IPS-18a (cell line): ENCODE measurements around the gene PRPF31.

Source experiments
- H3K27ac ChIP-seq: one replicate; pipeline ENCODE4 v1.5.1; 2013; ENCODE audit warnings: low read length
- H3K27me3 ChIP-seq: one replicate; pipeline ENCODE4 v1.6.1; 2013; ENCODE audit warnings: mild to moderate bottlenecking, low read length; ENCODE audit not compliant: control insufficient read depth, insufficient read depth
- H3K36me3 ChIP-seq: one replicate; pipeline ENCODE4 v1.6.1; 2013; ENCODE audit warnings: low read depth, low read length; ENCODE audit not compliant: control insufficient read depth
- H3K4me1 ChIP-seq: one replicate; pipeline ENCODE4 v1.6.1; 2013; ENCODE audit warnings: low read depth, low read length; ENCODE audit not compliant: control insufficient read depth
- H3K4me3 ChIP-seq: one replicate; pipeline ENCODE4 v1.5.1; 2013; ENCODE audit warnings: low read length
- H3K9ac ChIP-seq: one replicate; pipeline ENCODE4 v1.6.1; 2013; ENCODE audit warnings: mild to moderate bottlenecking, low read length, moderate library complexity
- H3K9me3 ChIP-seq: one replicate; pipeline ENCODE4 v1.6.1; 2013; ENCODE audit warnings: low read depth, low read length; ENCODE audit not compliant: control insufficient read depth

The PRPF31 gene

GRCh38 chr19:54114340-54115108 lies 1.0 kb upstream of the PRPF31 start:
- H3K27ac ChIP-seq: peak overlapping the region; percentile 83
- H3K27me3 ChIP-seq: no peaks in the 10 kb centered on the region
- H3K9me3 ChIP-seq: no peaks in the 10 kb centered on the region
- peaks cover 26% of the 10 kb centered on the region for H3K36me3 ChIP-seq
- H3K4me3 ChIP-seq: peak overlapping the region; percentile 81
- no peaks in the 10 kb centered on the region for H3K4me1 ChIP-seq
- H3K9ac ChIP-seq: peak overlapping the region; percentile 80

DNA sequence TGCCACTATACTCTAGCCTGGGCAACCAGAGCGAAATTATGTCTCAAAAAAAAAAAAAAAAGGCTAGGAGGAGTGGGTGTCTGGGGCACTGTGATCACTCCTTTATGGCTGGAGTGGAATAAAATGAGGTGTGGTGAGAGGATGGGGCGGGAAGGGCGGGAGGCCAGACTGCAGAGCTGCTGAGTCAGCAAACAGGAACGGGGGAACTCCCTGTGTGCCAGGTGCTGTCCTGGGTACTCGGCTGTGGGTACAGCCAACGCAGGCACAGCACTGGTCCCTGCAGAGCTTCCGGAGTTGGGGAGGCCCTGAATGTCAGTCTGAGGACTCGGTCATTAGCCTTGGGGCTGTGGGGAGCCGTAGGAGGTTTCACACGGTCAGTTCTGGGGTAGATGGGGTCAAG lies 5.7 kb downstream of the PRPF31 start:
- Histone ChIP-seq H3K9ac (no peak overlapping the region), H3K9me3 (no peaks in the 10 kb centered on the region), H3K27ac (no peak overlapping the region), H3K4me3 (no peak overlapping the region), H3K36me3 (peaks cover 61% of the 10 kb centered on the region), H3K27me3 (no peaks in the 10 kb centered on the region), H3K4me1 (no peaks in the 10 kb centered on the region)

DNA sequence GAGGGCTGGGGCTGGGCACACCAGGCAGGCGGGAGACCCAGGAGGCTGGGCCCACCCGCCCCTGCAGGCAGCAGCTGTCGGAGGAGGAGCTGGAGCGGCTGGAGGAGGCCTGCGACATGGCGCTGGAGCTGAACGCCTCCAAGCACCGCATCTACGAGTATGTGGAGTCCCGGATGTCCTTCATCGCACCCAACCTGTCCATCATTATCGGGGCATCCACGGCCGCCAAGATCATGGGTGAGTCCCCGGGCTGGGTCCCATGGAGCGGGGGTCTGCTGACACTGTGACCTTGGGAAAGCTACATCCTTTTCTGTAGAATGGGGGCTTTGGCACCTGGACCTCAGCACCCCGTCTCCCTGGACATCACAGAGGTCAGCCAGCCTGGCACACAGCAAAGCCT lies 8.1 kb downstream of the PRPF31 start:
- Histone ChIP-seq H3K27ac (no peak overlapping the region), H3K4me3 (no peak overlapping the region), H3K9me3 (no peaks in the 10 kb centered on the region), H3K36me3 (peaks cover 74% of the 10 kb centered on the region), H3K27me3 (no peaks in the 10 kb centered on the region), H3K9ac (no peak overlapping the region), H3K4me1 (no peaks in the 10 kb centered on the region)

- Histone ChIP-seq H3K27ac (no peak overlapping the region), H3K4me3 (no peak overlapping the region), H3K36me3 (peaks cover 75% of the 10 kb centered on the region), H3K27me3 (no peaks in the 10 kb centered on the region), H3K9me3 (no peaks in the 10 kb centered on the region), H3K9ac (no peak overlapping the region), H3K4me1 (no peaks in the 10 kb centered on the region)
Measured at GRCh38 chr19:54124393-54124792, 8.8 kb downstream of the PRPF31 start.

DNA sequence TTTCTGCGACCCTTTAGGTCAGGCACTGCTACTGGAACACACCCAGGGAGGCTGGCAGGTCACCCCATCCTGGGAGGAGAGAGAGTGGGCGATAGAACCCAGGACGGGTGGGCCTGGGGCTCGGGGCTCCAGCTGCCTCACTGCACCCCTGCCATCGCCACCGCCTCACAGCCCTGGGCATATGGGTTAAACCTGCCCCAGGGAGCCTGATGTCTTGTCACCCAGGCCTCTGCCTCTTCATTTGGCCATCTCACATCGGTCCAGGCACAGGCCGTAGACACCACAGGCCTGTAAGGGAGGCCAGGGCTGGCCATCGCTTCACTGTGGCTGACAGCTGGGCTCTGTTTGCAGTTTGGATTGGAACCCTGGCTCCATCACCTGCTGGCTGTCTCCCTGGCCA lies 10.2 kb downstream of the PRPF31 start:
- H3K4me3 ChIP-seq: no peak overlapping the region
- H3K9me3 ChIP-seq: no peaks in the 10 kb centered on the region
- no peak overlapping the region for H3K9ac ChIP-seq
- H3K27me3 ChIP-seq: no peaks in the 10 kb centered on the region
- H3K27ac ChIP-seq: no peak overlapping the region
- no peaks in the 10 kb centered on the region for H3K4me1 ChIP-seq
- peaks cover 74% of the 10 kb centered on the region for H3K36me3 ChIP-seq

DNA sequence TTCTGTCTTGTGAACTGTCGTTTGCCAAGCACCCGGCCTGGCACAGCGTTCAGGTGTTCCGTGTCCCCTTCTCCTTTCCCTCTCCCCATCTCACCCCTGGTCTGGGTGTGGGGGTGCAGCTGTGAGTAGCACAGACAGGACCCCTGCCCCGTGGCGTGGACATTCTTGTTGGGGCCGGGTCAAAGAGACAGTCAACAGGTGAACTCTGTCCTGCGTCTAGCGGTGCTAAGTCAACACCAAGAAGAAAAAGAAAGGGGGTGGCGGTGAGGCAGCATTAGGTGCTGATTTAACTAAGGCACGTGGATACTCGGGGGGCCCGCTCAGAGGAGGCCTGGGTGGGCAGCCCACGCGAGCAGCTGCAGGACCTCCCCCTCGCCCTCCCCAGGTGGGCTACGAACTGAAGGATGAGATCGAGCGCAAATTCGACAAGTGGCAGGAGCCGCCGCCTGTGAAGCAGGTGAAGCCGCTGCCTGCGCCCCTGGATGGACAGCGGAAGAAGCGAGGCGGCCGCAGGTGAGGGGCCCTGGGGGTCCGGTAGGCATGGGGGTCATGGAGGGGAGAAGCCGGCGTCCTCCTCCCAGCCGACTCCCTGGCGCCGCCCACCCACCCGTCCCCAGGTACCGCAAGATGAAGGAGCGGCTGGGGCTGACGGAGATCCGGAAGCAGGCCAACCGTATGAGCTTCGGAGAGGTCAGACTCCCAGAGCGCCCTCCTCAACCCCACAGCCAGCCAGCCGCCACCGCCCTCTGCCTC lies 12.3 kb downstream of the PRPF31 start:
- Histone ChIP-seq H3K9me3 (no peaks in the 10 kb centered on the region), H3K27me3 (no peaks in the 10 kb centered on the region), H3K4me3 (no peak overlapping the region), H3K4me1 (no peaks in the 10 kb centered on the region), H3K36me3 (peaks cover 72% of the 10 kb centered on the region), H3K27ac (no peak overlapping the region), H3K9ac (no peak overlapping the region)

DNA sequence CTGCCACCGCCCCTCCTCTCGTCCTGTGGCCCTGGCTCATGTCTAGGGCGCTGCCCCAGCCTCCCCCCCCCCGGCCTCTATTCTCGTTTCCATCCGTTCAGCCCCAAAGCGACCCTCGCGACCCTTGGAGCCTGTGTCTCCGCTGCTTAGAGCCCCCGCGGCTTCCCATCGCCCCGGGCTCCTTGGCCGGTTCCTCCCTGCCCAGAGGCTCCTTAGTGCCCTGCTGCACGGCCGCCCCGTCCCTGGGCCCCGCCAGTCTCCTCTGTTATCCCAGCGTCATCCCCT lies 12.8 kb downstream of the PRPF31 start:
- H3K36me3 ChIP-seq: peaks cover 67% of the 10 kb centered on the region

GRCh38 chr19:54128796-54129616 lies 13.5 kb downstream of the PRPF31 start:
- no peaks in the 10 kb centered on the region for H3K4me1 ChIP-seq
- no peaks in the 10 kb centered on the region for H3K27me3 ChIP-seq
- no peak overlapping the region for H3K27ac ChIP-seq
- peaks cover 60% of the 10 kb centered on the region for H3K36me3 ChIP-seq
- H3K9ac ChIP-seq: no peak overlapping the region
- no peak overlapping the region for H3K4me3 ChIP-seq
- no peaks in the 10 kb centered on the region for H3K9me3 ChIP-seq

More for the DNA sequence above, 12.8 kb downstream of the PRPF31 start:
- Histone ChIP-seq H3K9me3 (no peaks in the 10 kb centered on the region), H3K27ac (no peak overlapping the region), H3K4me3 (no peak overlapping the region), H3K9ac (no peak overlapping the region), H3K4me1 (no peaks in the 10 kb centered on the region), H3K27me3 (no peaks in the 10 kb centered on the region)

DNA sequence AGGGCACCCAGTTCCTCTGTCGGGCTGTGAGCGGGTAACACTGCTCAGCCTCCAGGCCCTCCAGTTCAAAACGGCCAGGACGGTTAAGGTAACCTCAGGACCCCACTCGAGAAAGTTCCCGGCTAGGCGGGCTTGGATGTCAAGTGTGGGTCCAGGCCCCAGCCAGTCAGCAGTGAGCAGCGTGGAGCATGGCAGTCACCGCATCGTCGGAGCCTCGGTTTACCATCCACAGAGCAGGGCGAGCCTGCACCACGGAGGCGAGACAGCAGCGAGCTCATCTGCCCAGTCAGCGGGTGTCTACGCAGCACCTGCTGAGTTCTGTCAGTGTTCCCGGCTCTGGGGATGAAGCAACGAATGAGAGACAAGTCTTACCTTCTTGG lies 14.1 kb downstream of the PRPF31 start:
- peaks cover 54% of the 10 kb centered on the region for H3K36me3 ChIP-seq

DNA sequence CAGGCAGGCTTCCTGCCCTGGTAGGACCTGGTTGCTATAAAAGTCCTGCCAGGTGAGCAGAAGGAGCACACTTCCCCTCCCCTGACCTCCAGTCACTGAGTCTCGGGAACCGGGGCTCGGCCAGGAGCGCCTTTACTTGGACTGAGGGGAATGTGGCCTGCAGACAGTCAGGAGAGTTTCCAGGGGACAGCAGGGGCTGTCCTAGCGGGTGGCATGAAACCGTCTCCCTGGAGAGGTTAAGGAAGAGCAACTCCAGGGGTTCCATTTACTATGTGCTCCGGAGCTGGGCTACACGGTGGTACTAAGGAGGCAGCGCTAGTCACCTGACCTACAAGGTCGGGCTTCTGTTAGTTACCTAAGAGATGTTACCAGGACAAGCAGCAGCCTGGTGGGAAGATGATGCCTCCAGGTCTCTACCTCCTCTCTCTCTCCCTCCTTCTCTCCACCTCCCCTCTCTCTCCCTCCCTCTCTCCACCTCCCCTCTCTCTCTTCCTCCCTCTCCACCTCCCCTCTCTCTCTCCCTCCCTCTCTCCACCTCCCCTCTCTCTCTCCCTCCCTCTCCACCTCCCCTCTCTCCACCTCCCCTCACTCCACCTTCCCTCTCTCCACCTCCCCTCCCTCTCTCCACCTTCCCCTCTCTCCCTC lies 17.9 kb downstream of the PRPF31 start:
- Histone ChIP-seq H3K4me1 (peaks cover 6% of the 10 kb centered on the region), H3K36me3 (peaks cover 25% of the 10 kb centered on the region), H3K9me3 (no peaks in the 10 kb centered on the region), H3K9ac (no peak overlapping the region), H3K27ac (no peak overlapping the region), H3K27me3 (no peaks in the 10 kb centered on the region), H3K4me3 (no peak overlapping the region)

More for the DNA sequence above, 14.1 kb downstream of the PRPF31 start:
- Histone ChIP-seq H3K27ac (no peak overlapping the region), H3K4me1 (no peaks in the 10 kb centered on the region), H3K27me3 (no peaks in the 10 kb centered on the region), H3K4me3 (no peak overlapping the region), H3K9me3 (no peaks in the 10 kb centered on the region), H3K9ac (no peak overlapping the region)

- H3K27me3 ChIP-seq: no peaks in the 10 kb centered on the region
- H3K4me3 ChIP-seq: no peak overlapping the region
- H3K9ac ChIP-seq: no peak overlapping the region
- no peak overlapping the region for H3K27ac ChIP-seq
- peaks cover 6% of the 10 kb centered on the region for H3K4me1 ChIP-seq
- H3K36me3 ChIP-seq: peaks cover 24% of the 10 kb centered on the region
- no peaks in the 10 kb centered on the region for H3K9me3 ChIP-seq
Measured at GRCh38 chr19:54133957-54134590, 18.5 kb downstream of the PRPF31 start.
